ENCODE measurements around the gene OR6B2.

Gene OR6B2

DNA sequence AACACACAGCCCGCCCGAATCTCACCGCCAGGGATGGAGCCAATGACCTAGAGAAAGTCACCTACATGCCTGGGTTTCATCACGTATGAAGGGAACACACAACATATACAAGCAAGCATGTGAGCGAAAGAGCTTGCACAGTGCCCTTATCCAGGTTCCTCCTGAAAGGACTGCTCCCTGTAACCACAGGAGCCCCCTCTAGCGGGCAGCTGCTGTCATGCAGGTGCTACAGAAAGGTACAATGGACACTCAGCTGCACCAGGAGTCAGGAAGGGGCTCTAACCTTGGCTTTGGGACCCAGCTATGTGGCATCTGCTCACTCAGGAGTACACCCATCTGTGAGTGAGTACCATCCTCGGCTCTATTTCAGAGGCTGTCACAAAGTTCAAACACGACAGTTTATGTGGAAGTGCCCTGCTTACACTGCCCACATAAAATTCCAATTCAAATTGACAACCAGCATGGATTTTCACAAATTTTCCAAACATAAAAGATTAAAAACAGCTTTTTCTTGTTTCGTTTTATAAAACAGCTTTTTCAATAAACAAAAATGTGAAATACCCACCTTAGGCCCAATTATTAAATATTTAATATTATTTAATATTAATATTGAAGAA is 8.6 kb downstream of the OR6B2 start:
- H3K4me3 ChIP-seq (ENCODE audit: low read length), result no peak overlapping the region
- TF ChIP-seq, protein P1, sequence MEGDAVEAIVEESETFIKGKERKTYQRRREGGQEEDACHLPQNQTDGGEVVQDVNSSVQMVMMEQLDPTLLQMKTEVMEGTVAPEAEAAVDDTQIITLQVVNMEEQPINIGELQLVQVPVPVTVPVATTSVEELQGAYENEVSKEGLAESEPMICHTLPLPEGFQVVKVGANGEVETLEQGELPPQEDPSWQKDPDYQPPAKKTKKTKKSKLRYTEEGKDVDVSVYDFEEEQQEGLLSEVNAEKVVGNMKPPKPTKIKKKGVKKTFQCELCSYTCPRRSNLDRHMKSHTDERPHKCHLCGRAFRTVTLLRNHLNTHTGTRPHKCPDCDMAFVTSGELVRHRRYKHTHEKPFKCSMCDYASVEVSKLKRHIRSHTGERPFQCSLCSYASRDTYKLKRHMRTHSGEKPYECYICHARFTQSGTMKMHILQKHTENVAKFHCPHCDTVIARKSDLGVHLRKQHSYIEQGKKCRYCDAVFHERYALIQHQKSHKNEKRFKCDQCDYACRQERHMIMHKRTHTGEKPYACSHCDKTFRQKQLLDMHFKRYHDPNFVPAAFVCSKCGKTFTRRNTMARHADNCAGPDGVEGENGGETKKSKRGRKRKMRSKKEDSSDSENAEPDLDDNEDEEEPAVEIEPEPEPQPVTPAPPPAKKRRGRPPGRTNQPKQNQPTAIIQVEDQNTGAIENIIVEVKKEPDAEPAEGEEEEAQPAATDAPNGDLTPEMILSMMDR (IDR thresholded peaks at IDR 0.05; ENCODE audit: insufficient read depth, low read depth, low read length, missing control alignments), result peak; percentile 99
- peak; percentile 78 for DNase-seq (ENCODE audit: low read depth)

DNA sequence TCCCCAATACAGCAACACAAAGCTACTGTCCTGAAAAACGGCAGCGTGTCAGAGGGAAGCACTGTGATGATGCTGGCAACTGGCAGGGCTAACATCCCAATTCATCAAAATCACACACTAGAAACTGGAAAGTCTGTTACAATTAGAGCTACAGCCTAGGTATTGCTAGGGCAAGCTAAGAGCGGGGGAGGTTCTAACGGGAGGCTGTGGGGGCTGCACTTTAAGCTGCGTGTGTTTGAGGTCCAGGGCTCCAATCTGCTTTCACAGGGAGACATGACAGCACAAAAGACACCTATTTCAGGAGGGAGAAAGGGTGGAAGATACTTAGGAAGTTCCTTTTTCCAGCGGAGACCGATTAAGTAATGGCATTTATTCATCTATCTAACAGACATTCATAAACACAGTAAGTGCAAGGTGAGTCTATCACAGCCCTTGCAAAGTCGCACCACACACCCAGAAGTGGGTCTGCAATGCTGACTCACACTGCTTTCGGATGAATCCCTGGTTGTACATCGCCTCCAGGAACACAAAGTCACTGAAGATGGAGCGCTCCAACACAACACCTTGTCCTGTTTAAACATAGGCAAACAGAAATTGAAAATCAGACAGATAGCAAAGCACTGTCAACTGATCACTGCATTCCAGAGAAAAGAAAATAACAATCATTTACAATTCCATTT is 12.0 kb downstream of the OR6B2 start:
- DNase-seq (ENCODE audit: low read depth), result no peak
- no peak overlapping the region for H3K4me3 ChIP-seq (ENCODE audit: low read length)
- TF ChIP-seq, protein P1 (IDR thresholded peaks at IDR 0.05; ENCODE audit: insufficient read depth, low read depth, low read length, missing control alignments), result no peak

DNA sequence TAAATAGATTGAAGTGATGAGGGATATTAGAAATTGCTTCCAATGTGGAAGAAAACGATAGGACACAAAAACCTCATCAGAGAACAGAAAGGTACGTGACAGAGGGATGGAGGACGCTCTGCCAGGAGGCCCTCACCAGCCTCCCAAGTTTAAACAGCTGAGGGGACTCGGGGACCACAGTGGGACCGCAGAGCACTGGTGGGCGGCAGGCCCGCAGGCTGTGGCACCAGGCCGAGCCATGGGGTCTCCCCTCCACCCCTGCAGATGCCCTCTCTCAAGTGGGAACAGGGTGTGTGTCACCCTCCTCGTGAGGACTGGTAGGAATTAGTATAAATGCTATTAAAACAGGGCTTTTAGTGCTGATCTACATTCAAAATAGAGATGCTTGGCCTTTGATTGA is 15.9 kb downstream of the OR6B2 start:
- no peak overlapping the region for H3K4me3 ChIP-seq (ENCODE audit: low read length)
- DNase-seq (ENCODE audit: low read depth), result no peak
- TF ChIP-seq, protein P1 (IDR thresholded peaks at IDR 0.05; ENCODE audit: insufficient read depth, low read depth, low read length, missing control alignments), result no peak

DNA sequence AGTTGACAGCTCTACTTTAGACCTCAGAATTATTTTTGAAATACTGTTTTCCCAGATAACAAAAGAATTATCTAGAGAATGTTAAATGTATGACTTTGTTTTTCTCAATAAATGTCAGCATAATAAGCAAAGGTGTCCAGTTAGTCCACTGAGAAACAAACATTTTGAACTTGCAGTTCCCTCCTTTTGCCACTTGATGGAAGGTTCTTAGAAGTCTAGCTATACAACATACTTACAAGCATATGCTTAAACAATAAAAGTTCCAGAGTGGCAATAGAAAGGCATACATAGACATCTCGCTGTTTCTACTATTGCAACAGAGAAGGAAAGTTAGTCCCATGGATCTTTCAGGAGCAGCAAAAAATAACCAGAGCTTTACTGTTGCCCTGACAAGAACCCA is 16.9 kb downstream of the OR6B2 start:
- TF ChIP-seq, protein P1 (IDR thresholded peaks at IDR 0.05; ENCODE audit: insufficient read depth, low read depth, low read length, missing control alignments), result peak; percentile 39
- no peak overlapping the region for H3K4me3 ChIP-seq (ENCODE audit: low read length)
- peak; percentile 37 for DNase-seq (ENCODE audit: low read depth)

DNA sequence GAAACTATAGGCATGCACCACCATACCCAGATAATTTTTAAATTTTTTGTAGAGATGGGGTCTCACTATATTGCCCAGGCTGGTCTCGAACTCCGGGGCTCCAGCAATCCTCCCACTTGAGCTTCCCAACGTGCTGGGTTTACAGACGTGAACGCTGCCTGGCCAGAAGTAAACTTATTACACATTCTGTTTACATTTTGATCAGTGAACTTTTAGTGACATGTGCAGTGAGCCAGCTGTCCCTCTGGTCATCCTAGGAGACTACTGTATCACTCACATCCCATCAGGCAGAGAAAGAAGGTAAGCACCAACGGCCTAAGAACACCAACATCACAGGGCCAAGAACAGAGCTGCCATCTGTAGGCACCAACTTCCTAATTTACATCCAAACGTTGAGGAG is 27.2 kb downstream of the OR6B2 start:
- TF ChIP-seq, protein P1 (IDR thresholded peaks at IDR 0.05; ENCODE audit: insufficient read depth, low read depth, low read length, missing control alignments), result no peak
- DNase-seq (ENCODE audit: low read depth), result no peak
- no peak overlapping the region for H3K4me3 ChIP-seq (ENCODE audit: low read length)

DNA sequence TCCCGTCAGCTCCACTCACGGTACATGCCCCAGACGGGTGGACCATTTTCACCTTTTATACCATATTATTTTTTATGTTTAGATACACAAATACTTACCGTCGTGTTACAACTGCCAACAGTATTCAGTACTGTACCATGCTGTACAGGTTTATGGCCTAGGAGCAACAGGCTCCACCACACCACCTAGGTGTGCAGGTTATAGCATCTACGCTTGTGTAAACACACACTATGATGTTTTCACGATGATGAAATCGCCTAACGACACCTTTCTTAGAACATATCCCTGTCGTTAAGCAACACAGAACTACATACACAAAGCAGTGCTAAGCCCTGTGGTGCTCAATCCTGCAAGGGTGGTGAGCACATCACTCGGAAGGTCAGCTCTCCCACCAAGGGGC is 29.6 kb downstream of the OR6B2 start:
- DNase-seq (ENCODE audit: low read depth), result no peak
- TF ChIP-seq, protein P1 (IDR thresholded peaks at IDR 0.05; ENCODE audit: insufficient read depth, low read depth, low read length, missing control alignments), result no peak
- no peak overlapping the region for H3K4me3 ChIP-seq (ENCODE audit: low read length)
